ENCODE data around the gene NAA25. TPM values are rescaled to one million over a fixed set of nuclear protein-coding genes. Genes with fewer than 3 reads are reported as not detected.
A peak's percentile ranks its signal among the peaks of the same experiment; 100 is the strongest.
"Not testable (repeated sequence)": the region's sequence is repeated elsewhere in the genome, so short reads cannot be mapped to it uniquely, and the experiment has no call there.

The NAA25 gene
- total RNA-seq, 2 donors from 2014 or later, result 12.4 to 20.4 TPM

- ATAC-seq, result no peak
- intact Hi-C loops (cut with DNase I, micrococcal nuclease), result no loop called here
- no peak for DNase-seq
These were observed 91.5 kb downstream of the NAA25 start for GRCh38 chr12:112017041-112017440.

GRCh38 chr12:112015938-112016337 lies 92.6 kb downstream of the NAA25 start:
- intact Hi-C loops (cut with DNase I, micrococcal nuclease), result no loop called here
- ATAC-seq (no peak), DNase-seq (no peak)

- intact Hi-C loops (cut with DNase I, micrococcal nuclease), result no loop called here
- DNase-seq (peak; percentile 75 to 81), ATAC-seq (peak; percentile 62)
These were observed 94.8 kb downstream of the NAA25 start for GRCh38 chr12:112013601-112014402.

- intact Hi-C loops (cut with DNase I, micrococcal nuclease), result no loop called here
- DNase-seq, result peak; percentile 99 to 100
- ATAC-seq, result peak; percentile 86
These were observed 95.6 kb downstream of the NAA25 start, which contains the start of the genes ERP29 and TMEM116 for GRCh38 chr12:112012775-112013600. ERP29 (plus strand) TSS chr12:112013426; CDS start chr12:112013466, 40 bp downstream. TMEM116 (minus strand) TSS chr12:112013165; CDS start chr12:112005270, 7,895 bp downstream.

GRCh38 chr12:112011685-112012084 lies 96.9 kb downstream of the NAA25 start:
- ATAC-seq (no peak), DNase-seq (no peak)
- intact Hi-C loops (cut with DNase I, micrococcal nuclease), result no loop called here

- no peak for DNase-seq
- no peak for ATAC-seq
- intact Hi-C loops (cut with DNase I, micrococcal nuclease), result no loop called here
These were observed 97.9 kb downstream of the NAA25 start for GRCh38 chr12:112010415-112011344.

GRCh38 chr12:112009596-112009995 lies 99.0 kb downstream of the NAA25 start:
- ATAC-seq; DNase-seq; intact Hi-C loops (cut with DNase I, micrococcal nuclease): not testable (repeated sequence)

GRCh38 chr12:112008918-112009317 lies 99.7 kb downstream of the NAA25 start:
- DNase-seq, result no peak
- intact Hi-C loops (cut with DNase I, micrococcal nuclease), result no loop called here

GRCh38 chr12:112007945-112008344 lies 100.6 kb downstream of the NAA25 start:
- intact Hi-C loops (cut with DNase I, micrococcal nuclease), result no loop called here
- no peak for DNase-seq
- ATAC-seq, result no peak

More at GRCh38 chr12:112008918-112009317, 99.7 kb downstream of the NAA25 start:
- ATAC-seq, result no peak

GRCh38 chr12:112005419-112006395 lies 102.9 kb downstream of the NAA25 start:
- intact Hi-C loops (cut with DNase I, micrococcal nuclease), result no loop called here
- ATAC-seq, result peak; percentile 96

GRCh38 chr12:112004041-112004440 lies 104.5 kb downstream of the NAA25 start:
- no peak for ATAC-seq
- intact Hi-C loops (cut with DNase I, micrococcal nuclease), result no loop called here
- DNase-seq, result no peak

More at GRCh38 chr12:112005419-112006395, 102.9 kb downstream of the NAA25 start:
- peak; percentile 53 to 63 for DNase-seq

- intact Hi-C loops (cut with DNase I, micrococcal nuclease), result no loop called here
- DNase-seq, result no peak
- ATAC-seq, result no peak
These were observed 107.0 kb downstream of the NAA25 start for GRCh38 chr12:112001576-112001975.

GRCh38 chr12:112000820-112001219 lies 107.8 kb downstream of the NAA25 start:
- ATAC-seq (no peak), DNase-seq (no peak)
- intact Hi-C loops (cut with DNase I, micrococcal nuclease), result no loop called here

GRCh38 chr12:111999129-111999528 lies 109.5 kb downstream of the NAA25 start:
- DNase-seq; ATAC-seq; intact Hi-C loops (cut with DNase I, micrococcal nuclease): not testable (repeated sequence)

- ATAC-seq (no peak), DNase-seq (no peak)
- intact Hi-C loops (cut with DNase I, micrococcal nuclease), result no loop called here
These were observed 110.6 kb downstream of the NAA25 start for GRCh38 chr12:111998015-111998414.

- no peak for DNase-seq
- intact Hi-C loops (cut with DNase I, micrococcal nuclease), result no loop called here
- no peak for ATAC-seq
These were observed 111.3 kb downstream of the NAA25 start for GRCh38 chr12:111997300-111997699.

- no peak for DNase-seq
- no peak for ATAC-seq
- intact Hi-C loops (cut with DNase I, micrococcal nuclease), result no loop called here
These were observed 112.7 kb downstream of the NAA25 start for GRCh38 chr12:111995782-111996480.

All from left colon (tissue), 2 donors.